ENCODE results near the gene PSMA7.

- TF ChIP-seq CTCF (IDR thresholded peaks at IDR 0.05): no peak
- no peak for TF ChIP-seq POLR2A (IDR thresholded peaks at IDR 0.05)
- TF ChIP-seq POLR2AphosphoS5 (IDR thresholded peaks at IDR 0.05): no peak
Observed at GRCh38 chr20:62151835-62152364, 8.7 kb upstream of the PSMA7 start.

Measured in transverse colon (tissue), 4 donors.